Measurements from ENCODE around the gene OTOF.

GRCh38 chr2:26469955-26470354, 8.0 kb downstream of the OTOF start:
- TF ChIP-seq MEF2A (IDR thresholded peaks at IDR 0.05; ENCODE audit: borderline replicate concordance, low read depth) = no peak
- TF ChIP-seq, protein P1, sequence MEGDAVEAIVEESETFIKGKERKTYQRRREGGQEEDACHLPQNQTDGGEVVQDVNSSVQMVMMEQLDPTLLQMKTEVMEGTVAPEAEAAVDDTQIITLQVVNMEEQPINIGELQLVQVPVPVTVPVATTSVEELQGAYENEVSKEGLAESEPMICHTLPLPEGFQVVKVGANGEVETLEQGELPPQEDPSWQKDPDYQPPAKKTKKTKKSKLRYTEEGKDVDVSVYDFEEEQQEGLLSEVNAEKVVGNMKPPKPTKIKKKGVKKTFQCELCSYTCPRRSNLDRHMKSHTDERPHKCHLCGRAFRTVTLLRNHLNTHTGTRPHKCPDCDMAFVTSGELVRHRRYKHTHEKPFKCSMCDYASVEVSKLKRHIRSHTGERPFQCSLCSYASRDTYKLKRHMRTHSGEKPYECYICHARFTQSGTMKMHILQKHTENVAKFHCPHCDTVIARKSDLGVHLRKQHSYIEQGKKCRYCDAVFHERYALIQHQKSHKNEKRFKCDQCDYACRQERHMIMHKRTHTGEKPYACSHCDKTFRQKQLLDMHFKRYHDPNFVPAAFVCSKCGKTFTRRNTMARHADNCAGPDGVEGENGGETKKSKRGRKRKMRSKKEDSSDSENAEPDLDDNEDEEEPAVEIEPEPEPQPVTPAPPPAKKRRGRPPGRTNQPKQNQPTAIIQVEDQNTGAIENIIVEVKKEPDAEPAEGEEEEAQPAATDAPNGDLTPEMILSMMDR (IDR thresholded peaks at IDR 0.05) = no peak
- no peak for TF ChIP-seq EP300 (IDR thresholded peaks at IDR 0.05; ENCODE audit: borderline replicate concordance in 1 of 2, low read depth in 1 of 2, low read length in 1 of 2)
- TF ChIP-seq RAD21 (IDR thresholded peaks at IDR 0.05; ENCODE audit: low read length) = no peak

Measured in SK-N-SH (cell line).